ENCODE results near the gene NSG1.
A peak's percentile ranks its signal among the peaks of the same experiment; 100 is the strongest.
"Not testable (repeated sequence)": the region's sequence is repeated elsewhere in the genome, so short reads cannot be mapped to it uniquely, and the experiment has no call there.

Gene NSG1

GRCh38 chr4:4437798-4438470, 51.0 kb downstream of the NSG1 start:
- DNase-seq: no peak

- no peak for DNase-seq
Measured at GRCh38 chr4:4438891-4439290, 52.0 kb downstream of the NSG1 start.

DNA sequence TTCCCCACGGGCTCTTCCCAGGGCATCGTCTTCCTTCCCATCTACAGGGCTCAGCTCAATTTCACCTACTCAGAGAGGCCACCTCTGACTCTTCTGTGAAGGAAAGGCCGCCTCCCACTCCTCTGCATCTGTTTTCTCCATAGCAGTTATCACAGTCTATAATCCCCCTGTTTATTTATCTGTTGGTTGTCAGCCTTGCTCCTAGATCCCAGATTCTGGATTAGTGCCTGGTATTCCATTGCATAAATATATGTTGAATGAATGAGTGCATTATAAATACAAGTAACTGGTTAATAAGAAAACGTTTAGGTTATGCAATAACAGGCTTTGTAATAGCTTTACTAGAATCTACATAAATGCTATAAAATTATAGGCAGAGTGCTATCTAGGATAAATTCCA, 52.9 kb downstream of the NSG1 start:
- no peak for DNase-seq

DNA sequence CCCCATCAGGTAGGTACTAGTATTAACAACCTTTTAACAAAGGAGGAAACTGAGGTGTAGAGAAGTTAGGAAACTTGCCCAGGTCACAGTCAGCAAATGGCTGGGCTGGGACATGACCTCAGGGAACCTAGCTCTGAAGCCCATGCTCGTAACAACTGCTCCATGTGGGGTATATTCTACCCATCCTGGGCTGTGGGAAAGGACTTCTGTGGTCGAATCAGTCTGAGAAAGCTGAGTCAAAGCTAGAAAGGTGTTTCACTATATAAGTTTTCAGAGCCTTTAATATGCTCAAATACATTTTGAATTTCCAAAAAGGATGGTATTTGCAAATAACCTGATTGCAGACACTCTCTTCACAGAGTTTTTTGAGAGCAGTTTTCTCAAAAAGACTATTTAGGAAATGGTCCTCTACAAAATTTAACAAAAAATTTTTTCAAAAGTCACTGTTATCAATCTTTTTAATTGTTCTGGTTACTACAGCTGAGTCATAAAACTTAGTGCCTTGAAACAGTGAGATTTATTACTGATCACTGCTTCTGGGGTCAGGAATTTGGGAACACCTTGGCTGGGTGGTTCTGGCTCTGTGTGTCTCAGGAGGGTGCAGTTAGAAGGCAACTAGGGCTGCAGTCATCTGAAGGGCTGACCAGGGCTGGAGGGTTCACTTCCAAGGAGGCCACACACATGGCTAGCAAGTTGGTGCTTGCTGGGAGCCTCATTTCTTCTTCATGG, 53.6 kb downstream of the NSG1 start:
- DNase-seq: no peak

- no peak for DNase-seq
Measured at GRCh38 chr4:4443821-4444220, 56.9 kb downstream of the NSG1 start.

DNA sequence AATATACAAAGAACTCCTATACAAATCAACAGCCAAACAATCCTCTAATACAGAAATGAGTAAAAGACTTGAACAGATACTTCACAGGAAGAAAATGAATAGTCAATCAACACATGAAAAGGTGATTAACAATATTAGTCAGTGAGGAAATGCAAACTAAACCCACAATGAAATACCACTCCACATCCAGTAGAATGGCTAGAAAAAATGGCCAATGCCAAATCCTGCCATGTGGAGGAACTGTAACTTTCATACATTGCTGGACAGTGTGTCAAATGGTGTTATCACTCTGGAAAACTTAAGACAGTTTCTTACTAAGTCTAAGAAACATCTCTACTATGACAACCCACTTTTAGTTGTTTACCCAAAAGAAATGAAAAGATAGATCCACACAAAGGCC, 59.5 kb downstream of the NSG1 start:
- DNase-seq: no peak

GRCh38 chr4:4455210-4455865, 68.4 kb downstream of the NSG1 start:
- no peak for DNase-seq

DNA sequence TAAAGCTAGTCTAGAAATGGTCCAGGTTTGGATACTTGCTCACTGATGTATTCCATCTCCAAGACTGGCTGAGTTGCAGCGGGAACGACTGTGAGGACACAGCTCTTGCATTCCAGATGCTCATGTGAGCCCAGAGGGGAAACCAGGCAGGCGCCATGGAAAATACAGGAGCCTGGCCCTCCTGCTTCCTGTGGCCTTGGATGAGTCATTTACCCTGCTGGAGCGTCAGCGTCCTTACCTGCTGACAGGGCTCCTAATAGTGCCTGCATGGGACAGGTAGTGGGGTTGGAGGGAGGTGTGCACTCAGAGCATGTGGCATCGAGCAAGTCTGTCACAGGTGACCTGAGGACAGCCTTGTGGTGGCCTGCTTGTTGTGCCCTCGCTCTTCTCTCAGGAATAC, 69.4 kb downstream of the NSG1 start:
- DNase-seq: no peak

GRCh38 chr4:4456816-4457578, 70.1 kb downstream of the NSG1 start:
- DNase-seq: no peak

DNA sequence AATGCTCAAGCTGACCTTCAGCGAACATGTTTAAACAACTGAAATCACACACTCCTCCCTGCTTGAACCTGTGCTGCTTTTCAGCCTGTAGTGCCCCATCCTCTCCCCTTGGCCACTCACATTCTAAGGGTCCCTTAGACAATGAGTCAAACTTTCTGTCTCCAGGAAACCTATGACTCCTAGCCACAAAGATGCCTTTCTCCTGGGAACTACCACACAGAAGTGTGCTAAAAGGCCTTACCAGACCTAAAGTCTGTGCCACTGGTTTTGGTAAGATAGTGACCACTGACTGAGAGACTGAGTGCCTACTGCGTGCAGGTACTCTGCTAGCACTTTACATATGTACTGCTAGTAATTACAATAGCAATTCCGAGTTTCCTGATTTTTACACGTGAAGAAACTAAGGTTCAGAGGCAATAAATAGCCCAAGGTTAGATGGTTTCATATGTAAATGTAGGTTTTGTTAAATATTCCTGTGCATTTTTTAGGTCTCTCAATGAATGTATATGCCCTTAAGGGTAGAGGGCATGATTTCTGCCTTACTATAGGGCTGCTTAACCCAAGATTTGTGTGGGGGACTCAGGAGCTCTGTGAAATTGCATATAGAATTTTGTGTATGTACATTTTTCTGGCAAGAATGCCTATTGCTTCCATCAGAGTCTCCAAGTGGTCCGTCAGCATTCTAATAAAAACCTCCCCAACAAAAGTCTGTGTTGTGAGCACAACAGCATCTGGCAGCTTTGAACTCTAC, 71.1 kb downstream of the NSG1 start:
- DNase-seq: no peak

DNA sequence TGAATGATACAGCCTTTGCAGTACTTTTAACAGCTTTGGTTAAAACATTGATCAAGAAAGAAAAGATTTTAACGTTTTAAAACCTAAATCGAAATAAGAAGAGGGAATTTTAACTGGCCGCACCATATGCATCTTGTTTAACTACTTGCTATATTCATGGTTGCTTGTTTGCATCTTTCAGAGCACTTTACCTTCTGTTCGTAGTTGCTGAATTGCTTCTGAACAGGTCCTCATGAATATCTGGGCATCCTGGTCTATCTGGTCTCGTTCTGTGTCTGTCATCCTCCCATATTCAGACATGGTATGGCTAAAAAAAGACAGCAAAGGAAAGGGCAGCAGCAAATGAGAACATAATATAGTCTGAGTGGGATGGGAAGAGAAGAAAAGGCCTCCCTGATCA, 72.3 kb downstream of the NSG1 start:
- DNase-seq: no peak

- no peak for DNase-seq
Measured at GRCh38 chr4:4460759-4461158, 73.9 kb downstream of the NSG1 start.

GRCh38 chr4:4461178-4461577, 74.3 kb downstream of the NSG1 start:
- no peak for DNase-seq

DNA sequence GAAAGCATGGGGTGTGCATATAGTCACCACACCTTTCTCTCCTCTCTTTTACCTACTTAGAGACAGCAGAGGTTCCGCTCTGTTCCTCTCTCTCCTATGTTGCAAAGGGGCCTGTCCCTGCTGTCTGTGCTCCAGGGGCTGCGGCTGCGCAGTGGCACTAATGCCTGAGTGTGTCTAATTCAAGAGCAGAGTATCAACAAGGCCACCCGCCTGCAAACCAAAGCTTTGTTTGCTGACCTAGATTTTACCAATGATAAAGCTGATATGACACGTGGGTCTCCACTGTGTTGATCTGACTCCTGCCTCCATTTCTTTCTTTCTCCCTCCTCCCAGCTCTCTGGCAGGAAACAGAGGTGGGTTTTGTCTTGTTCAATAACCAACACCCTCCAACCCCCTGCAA, 74.9 kb downstream of the NSG1 start:
- DNase-seq: peak; percentile 84

DNA sequence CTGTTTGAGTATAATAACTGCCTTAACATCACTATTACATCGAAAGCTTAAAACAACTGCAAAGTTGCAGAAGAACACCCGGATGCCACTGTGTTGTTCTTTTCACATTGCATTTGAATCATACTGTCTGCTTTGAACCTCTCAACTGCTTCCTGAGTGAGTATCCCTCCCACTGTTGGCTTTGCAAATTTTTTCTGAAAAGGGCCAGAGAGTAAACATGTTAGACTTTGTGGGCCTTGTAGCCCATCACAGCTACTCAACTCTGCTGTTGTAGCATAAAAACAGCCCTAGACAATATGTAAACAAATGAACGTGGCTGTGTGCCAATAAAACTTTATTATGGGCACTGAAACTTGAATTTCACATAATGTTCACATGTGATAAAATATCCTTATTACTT, 76.1 kb downstream of the NSG1 start:
- no peak for DNase-seq

DNA sequence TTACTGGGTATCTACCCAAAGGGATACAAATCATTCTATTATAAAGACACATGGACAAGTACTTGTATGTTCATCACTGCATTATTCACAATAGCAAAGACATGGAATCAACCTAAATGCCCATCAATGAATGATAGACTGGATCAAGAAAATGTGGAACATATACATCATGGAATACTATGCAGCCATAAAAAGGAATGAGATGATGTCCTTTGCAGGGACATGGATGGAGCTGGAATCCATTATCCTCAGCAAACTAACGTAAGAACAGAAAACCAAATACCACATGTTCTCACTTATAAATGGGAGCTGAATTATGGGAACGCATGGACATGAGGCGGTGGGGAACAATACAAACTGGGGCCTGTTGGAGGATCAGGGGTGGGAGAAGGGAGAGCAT, 78.3 kb downstream of the NSG1 start:
- not testable (repeated sequence) for DNase-seq
